ENCODE data around the gene CADPS2.
A peak's percentile ranks its signal among the peaks of the same experiment; 100 is the strongest.

CADPS2 gene

DNA sequence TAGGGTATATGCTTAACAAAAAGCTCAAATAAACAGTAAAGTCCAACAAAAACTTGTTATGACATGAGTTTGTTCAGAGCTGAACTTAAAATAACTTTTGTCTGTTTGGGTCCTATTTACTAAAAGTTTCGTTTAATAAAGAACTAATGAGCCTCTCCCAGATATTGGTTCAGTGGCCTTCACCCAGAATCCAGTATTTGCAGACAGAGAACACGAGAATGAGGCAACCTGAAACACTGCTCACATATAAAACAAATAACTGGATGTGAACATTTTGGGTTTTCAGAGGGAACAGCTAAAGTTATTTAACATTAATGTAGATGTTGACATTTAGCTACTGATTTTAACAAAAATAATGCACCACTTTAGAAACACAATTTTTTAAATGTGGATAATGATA is 285.6 kb downstream of the CADPS2 start:
- H2AK5ac ChIP-seq (ENCODE audit: low read depth, low read length), result no peak overlapping the region
- H3K4ac ChIP-seq (ENCODE audit: low read length), result no peak overlapping the region
- no peaks in the 10 kb centered on the region for H3K79me1 ChIP-seq (ENCODE audit: low read depth, low read length)
- H2BK5ac ChIP-seq (ENCODE audit: low read length), result no peak overlapping the region
- H3K27me3 ChIP-seq (ENCODE audit: control insufficient read depth in 3 of 3, insufficient read depth in 3 of 3, low read depth in 1 of 3, low read length in 3 of 3), result no peaks in the 10 kb centered on the region
- no peaks in the 10 kb centered on the region for H3K4me1 ChIP-seq (ENCODE audit: control insufficient read depth in 2 of 2, insufficient read depth in 1 of 2, low read depth in 1 of 2, low read length in 2 of 2)
- no peak overlapping the region for H2BK15ac ChIP-seq (ENCODE audit: low read length)
- H2BK12ac ChIP-seq (ENCODE audit: low read length), result no peak overlapping the region
- no peak overlapping the region for H3K27ac ChIP-seq (replicated peaks; ENCODE audit: low read length)
- no peak overlapping the region for H3K18ac ChIP-seq (ENCODE audit: low read length)
- no peak overlapping the region for H3K14ac ChIP-seq (ENCODE audit: low read length)
- H2BK120ac ChIP-seq (ENCODE audit: low read depth, low read length), result no peak overlapping the region
- no peak overlapping the region for H3K9ac ChIP-seq (ENCODE audit: low read depth, low read length, poor library complexity)
- no peak overlapping the region for H4K8ac ChIP-seq (ENCODE audit: low read depth, low read length)
- no peak overlapping the region for H2AFZ ChIP-seq (ENCODE audit: low read length)
- no peak overlapping the region for H3K23ac ChIP-seq (ENCODE audit: low read depth, low read length, poor library complexity)
- no peak overlapping the region for H3K4me2 ChIP-seq (ENCODE audit: insufficient read depth, low read length, poor library complexity, severe bottlenecking)
- no peak for DNase-seq (ENCODE audit: low spot score)
- WGBS, 2 donors (ENCODE audit: extremely low coverage in 2 of 2, insufficient read length in 2 of 2, insufficient replicate concordance in 1 of 2), result no CpG with 5 or more reads among the region's 2 CpGs
- H3K4me3 ChIP-seq (ENCODE audit: low read length in 2 of 2), result no peak overlapping the region
- H4K91ac ChIP-seq (ENCODE audit: low read depth, low read length, poor library complexity), result no peak overlapping the region
- no peaks in the 10 kb centered on the region for H3K36me3 ChIP-seq (replicated peaks in 1 of 2; ENCODE audit: control insufficient read depth in 2 of 2, insufficient read depth in 2 of 2, low read length in 2 of 2)
- peaks cover 6 to 9% of the 10 kb centered on the region in 2 donors for H3K9me3 ChIP-seq (replicated peaks in 1 of 2; ENCODE audit: control insufficient read depth in 2 of 2, insufficient read depth in 1 of 2, low read depth in 1 of 2, low read length in 2 of 2)

GRCh38 chr7:122600042-122600441 is 286.2 kb downstream of the CADPS2 start:
- Histone ChIP-seq H3K27me3 (ENCODE audit: control insufficient read depth in 3 of 3, insufficient read depth in 3 of 3, low read depth in 1 of 3, low read length in 3 of 3) (no peaks in the 10 kb centered on the region), H2BK5ac (ENCODE audit: low read length) (no peak overlapping the region), H3K4ac (ENCODE audit: low read length) (no peak overlapping the region), H3K4me3 (ENCODE audit: low read length in 2 of 2) (no peak overlapping the region), H3K14ac (ENCODE audit: low read length) (no peak overlapping the region), H3K79me1 (ENCODE audit: low read depth, low read length) (no peaks in the 10 kb centered on the region), H4K91ac (ENCODE audit: low read depth, low read length, poor library complexity) (no peak overlapping the region), H3K4me2 (ENCODE audit: insufficient read depth, low read length, poor library complexity, severe bottlenecking) (no peak overlapping the region), H3K9me3 (replicated peaks in 1 of 2; ENCODE audit: control insufficient read depth in 2 of 2, insufficient read depth in 1 of 2, low read depth in 1 of 2, low read length in 2 of 2) (peaks cover 6 to 9% of the 10 kb centered on the region in 2 donors), H2BK15ac (ENCODE audit: low read length) (no peak overlapping the region), H3K23ac (ENCODE audit: low read depth, low read length, poor library complexity) (no peak overlapping the region), H3K27ac (replicated peaks; ENCODE audit: low read length) (no peak overlapping the region), H2AK5ac (ENCODE audit: low read depth, low read length) (no peak overlapping the region), H2BK120ac (ENCODE audit: low read depth, low read length) (no peak overlapping the region), H3K9ac (ENCODE audit: low read depth, low read length, poor library complexity) (no peak overlapping the region), H4K8ac (ENCODE audit: low read depth, low read length) (no peak overlapping the region), H2AFZ (ENCODE audit: low read length) (no peak overlapping the region), H3K4me1 (ENCODE audit: control insufficient read depth in 2 of 2, insufficient read depth in 1 of 2, low read depth in 1 of 2, low read length in 2 of 2) (no peaks in the 10 kb centered on the region), H3K18ac (ENCODE audit: low read length) (no peak overlapping the region), H3K36me3 (replicated peaks in 1 of 2; ENCODE audit: control insufficient read depth in 2 of 2, insufficient read depth in 2 of 2, low read length in 2 of 2) (no peaks in the 10 kb centered on the region), H2BK12ac (ENCODE audit: low read length) (no peak overlapping the region)
- WGBS, 2 donors (ENCODE audit: extremely low coverage in 2 of 2, insufficient read length in 2 of 2, insufficient replicate concordance in 1 of 2), result no CpG with 5 or more reads among the region's 1 CpG
- DNase-seq (ENCODE audit: low spot score), result no peak

DNA sequence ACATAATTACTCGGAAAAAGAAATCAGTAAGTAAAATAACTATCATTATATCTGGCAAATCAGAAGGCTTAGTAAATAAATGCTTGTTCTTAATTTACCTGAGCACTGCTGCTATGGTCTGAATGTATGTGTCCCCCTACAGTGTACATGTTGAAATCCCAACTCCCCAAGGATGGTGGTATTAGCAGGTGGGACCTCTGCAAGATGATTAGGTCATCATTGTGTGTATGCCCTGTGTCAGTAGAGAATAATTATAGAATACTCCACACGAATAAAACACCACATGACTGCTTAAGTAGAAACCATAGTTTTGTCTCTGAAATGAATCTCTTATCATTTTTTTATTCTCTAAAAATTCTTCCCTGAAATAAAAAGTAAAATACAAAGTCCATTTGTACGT is 289.0 kb downstream of the CADPS2 start:
- DNase-seq (ENCODE audit: low spot score), result no peak
- Histone ChIP-seq H2BK12ac (ENCODE audit: low read length) (no peak overlapping the region), H3K79me1 (ENCODE audit: low read depth, low read length) (no peaks in the 10 kb centered on the region), H3K14ac (ENCODE audit: low read length) (no peak overlapping the region), H3K9me3 (replicated peaks in 1 of 2; ENCODE audit: control insufficient read depth in 2 of 2, insufficient read depth in 1 of 2, low read depth in 1 of 2, low read length in 2 of 2) (peaks cover 6 to 9% of the 10 kb centered on the region in 2 donors), H3K9ac (ENCODE audit: low read depth, low read length, poor library complexity) (no peak overlapping the region), H3K18ac (ENCODE audit: low read length) (no peak overlapping the region), H3K36me3 (replicated peaks in 1 of 2; ENCODE audit: control insufficient read depth in 2 of 2, insufficient read depth in 2 of 2, low read length in 2 of 2) (no peaks in the 10 kb centered on the region), H2BK120ac (ENCODE audit: low read depth, low read length) (no peak overlapping the region), H2BK5ac (ENCODE audit: low read length) (no peak overlapping the region), H3K4me1 (ENCODE audit: control insufficient read depth in 2 of 2, insufficient read depth in 1 of 2, low read depth in 1 of 2, low read length in 2 of 2) (no peaks in the 10 kb centered on the region), H4K8ac (ENCODE audit: low read depth, low read length) (no peak overlapping the region), H3K4me2 (ENCODE audit: insufficient read depth, low read length, poor library complexity, severe bottlenecking) (no peak overlapping the region), H2BK15ac (ENCODE audit: low read length) (no peak overlapping the region), H2AK5ac (ENCODE audit: low read depth, low read length) (no peak overlapping the region), H2AFZ (ENCODE audit: low read length) (no peak overlapping the region), H3K4ac (ENCODE audit: low read length) (no peak overlapping the region), H3K23ac (ENCODE audit: low read depth, low read length, poor library complexity) (no peak overlapping the region), H3K27ac (replicated peaks; ENCODE audit: low read length) (no peak overlapping the region), H3K4me3 (ENCODE audit: low read length in 2 of 2) (no peak overlapping the region), H4K91ac (ENCODE audit: low read depth, low read length, poor library complexity) (no peak overlapping the region), H3K27me3 (ENCODE audit: control insufficient read depth in 3 of 3, insufficient read depth in 3 of 3, low read depth in 1 of 3, low read length in 3 of 3) (no peaks in the 10 kb centered on the region)
- no CpG with 5 or more reads among the region's 3 CpGs for WGBS, 2 donors (ENCODE audit: extremely low coverage in 2 of 2, insufficient read length in 2 of 2, insufficient replicate concordance in 1 of 2)

GRCh38 chr7:122595885-122596284 is 290.4 kb downstream of the CADPS2 start:
- WGBS, 2 donors (ENCODE audit: extremely low coverage in 2 of 2, insufficient read length in 2 of 2, insufficient replicate concordance in 1 of 2), result no CpG with 5 or more reads among the region's 1 CpG
- Histone ChIP-seq H3K9ac (ENCODE audit: low read depth, low read length, poor library complexity) (no peak overlapping the region), H4K8ac (ENCODE audit: low read depth, low read length) (no peak overlapping the region)

More at GRCh38 chr7:122595885-122596284, 290.4 kb downstream of the CADPS2 start:
- Histone ChIP-seq H2BK12ac (ENCODE audit: low read length) (no peak overlapping the region), H2AK5ac (ENCODE audit: low read depth, low read length) (no peak overlapping the region), H2AFZ (ENCODE audit: low read length) (no peak overlapping the region), H3K4me3 (ENCODE audit: low read length in 2 of 2) (no peak overlapping the region), H3K27me3 (ENCODE audit: control insufficient read depth in 3 of 3, insufficient read depth in 3 of 3, low read depth in 1 of 3, low read length in 3 of 3) (no peaks in the 10 kb centered on the region), H2BK15ac (ENCODE audit: low read length) (no peak overlapping the region), H3K18ac (ENCODE audit: low read length) (peak overlapping the region; percentile 58), H4K91ac (ENCODE audit: low read depth, low read length, poor library complexity) (no peak overlapping the region), H2BK5ac (ENCODE audit: low read length) (no peak overlapping the region), H3K14ac (ENCODE audit: low read length) (no peak overlapping the region), H2BK120ac (ENCODE audit: low read depth, low read length) (no peak overlapping the region), H3K4me2 (ENCODE audit: insufficient read depth, low read length, poor library complexity, severe bottlenecking) (no peak overlapping the region), H3K9me3 (replicated peaks in 1 of 2; ENCODE audit: control insufficient read depth in 2 of 2, insufficient read depth in 1 of 2, low read depth in 1 of 2, low read length in 2 of 2) (peaks cover 6 to 9% of the 10 kb centered on the region in 2 donors), H3K23ac (ENCODE audit: low read depth, low read length, poor library complexity) (no peak overlapping the region), H3K36me3 (replicated peaks in 1 of 2; ENCODE audit: control insufficient read depth in 2 of 2, insufficient read depth in 2 of 2, low read length in 2 of 2) (no peaks in the 10 kb centered on the region), H3K27ac (replicated peaks; ENCODE audit: low read length) (no peak overlapping the region), H3K4ac (ENCODE audit: low read length) (no peak overlapping the region), H3K4me1 (ENCODE audit: control insufficient read depth in 2 of 2, insufficient read depth in 1 of 2, low read depth in 1 of 2, low read length in 2 of 2) (no peaks in the 10 kb centered on the region), H3K79me1 (ENCODE audit: low read depth, low read length) (no peaks in the 10 kb centered on the region)
- no peak for DNase-seq (ENCODE audit: low spot score)
